Mammary epithelial cell (primary cell): ENCODE measurements around the gene CDKN1A.

Experiments used
- EZH2 ChIP-seq: IDR thresholded peaks from 2 replicates; pipeline ENCODE4 v1.6.1; 2012; ENCODE audit warnings: low read length, inconsistent platforms, borderline replicate concordance
- TF ChIP-seq, protein P1 (sequence below), 2 donors: IDR thresholded peaks in 1 of 2; conservative IDR thresholded peaks in 1 of 2; 2 replicates each; pipeline ENCODE4 v1.5.1; 2011 to 2012; ENCODE audit warnings: inconsistent platforms in 2 of 2, low read length in 2 of 2, mild to moderate bottlenecking in 2 of 2, control low read depth in 1 of 2, low read depth in 1 of 2; ENCODE audit not compliant: insufficient read depth in 1 of 2; ENCODE audit errors: extremely low read depth in 1 of 2

DNA sequence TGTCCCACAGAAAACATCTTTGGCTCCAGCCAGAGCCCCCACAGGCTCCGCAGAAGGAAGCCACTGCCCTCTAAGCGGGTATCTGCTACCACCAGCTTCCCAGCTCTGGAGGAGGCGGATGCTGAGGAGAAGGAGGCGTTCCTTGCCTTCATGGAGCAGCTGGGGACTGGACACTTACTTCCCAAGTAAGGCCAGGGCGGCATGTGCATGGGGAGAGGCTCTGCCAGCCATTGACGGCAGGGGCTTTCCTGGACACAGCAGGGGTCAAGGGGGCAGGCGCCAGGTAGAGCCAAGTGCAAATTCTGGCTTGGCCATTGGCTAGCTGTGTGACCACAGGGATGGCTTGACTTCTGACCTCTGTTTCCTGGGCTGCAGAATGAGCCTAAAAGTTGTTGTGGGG lies 37.0 kb downstream of the CDKN1A start:
- TF ChIP-seq, protein P1, sequence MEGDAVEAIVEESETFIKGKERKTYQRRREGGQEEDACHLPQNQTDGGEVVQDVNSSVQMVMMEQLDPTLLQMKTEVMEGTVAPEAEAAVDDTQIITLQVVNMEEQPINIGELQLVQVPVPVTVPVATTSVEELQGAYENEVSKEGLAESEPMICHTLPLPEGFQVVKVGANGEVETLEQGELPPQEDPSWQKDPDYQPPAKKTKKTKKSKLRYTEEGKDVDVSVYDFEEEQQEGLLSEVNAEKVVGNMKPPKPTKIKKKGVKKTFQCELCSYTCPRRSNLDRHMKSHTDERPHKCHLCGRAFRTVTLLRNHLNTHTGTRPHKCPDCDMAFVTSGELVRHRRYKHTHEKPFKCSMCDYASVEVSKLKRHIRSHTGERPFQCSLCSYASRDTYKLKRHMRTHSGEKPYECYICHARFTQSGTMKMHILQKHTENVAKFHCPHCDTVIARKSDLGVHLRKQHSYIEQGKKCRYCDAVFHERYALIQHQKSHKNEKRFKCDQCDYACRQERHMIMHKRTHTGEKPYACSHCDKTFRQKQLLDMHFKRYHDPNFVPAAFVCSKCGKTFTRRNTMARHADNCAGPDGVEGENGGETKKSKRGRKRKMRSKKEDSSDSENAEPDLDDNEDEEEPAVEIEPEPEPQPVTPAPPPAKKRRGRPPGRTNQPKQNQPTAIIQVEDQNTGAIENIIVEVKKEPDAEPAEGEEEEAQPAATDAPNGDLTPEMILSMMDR (conservative IDR thresholded peaks at IDR 0.05 in 1 of 2, IDR thresholded peaks at IDR 0.05 in 1 of 2; ENCODE audit: extremely low read depth in 1 of 2, insufficient read depth in 1 of 2, low read depth in 1 of 2, low read length in 2 of 2) = no peak
- no peak for TF ChIP-seq EZH2
